ENCODE data around the gene AOPEP. TPM values are rescaled to one million over a fixed set of nuclear protein-coding genes. Genes with fewer than 3 reads are reported as not detected.

Gene AOPEP
- total and polyA plus RNA-seq, 10 donors, result 14.8 to 86.1 (median 51.3) TPM

GRCh38 chr9:94805585-94805984 lies 79.1 kb downstream of the AOPEP start:
- H3K36me3 ChIP-seq, result peaks cover 0 to 49% (median 9%) of the 10 kb centered on the region in 6 donors
- DNase-seq, result no peak
- peak overlapping the region in 5 of 8 donors; percentile 1 to 47 (median 12) for H3K27ac ChIP-seq
- intact Hi-C loops (cut with DNase I; ENCODE audit: low total_unique reads), result no loop called here
- 11 to 35% (median 19%) methylated on average over 3 of the region's 3 CpGs for WGBS, 5 donors
- H3K4me1 ChIP-seq, result peaks cover 0 to 28% (median 9%) of the 10 kb centered on the region in 6 donors
- no peak overlapping the region for H3K4me3 ChIP-seq
- H3K27me3 ChIP-seq (replicated peaks in 1 of 7), result no peaks in the 10 kb centered on the region
- TF ChIP-seq POLR2A (IDR thresholded peaks at IDR 0.05), result no peak
- no peak for TF ChIP-seq POLR2AphosphoS5 (IDR thresholded peaks at IDR 0.05)
- no peaks in the 10 kb centered on the region for H3K9me3 ChIP-seq

- WGBS, 5 donors, result 71 to 85% (median 77%) methylated on average over 3 of the region's 3 CpGs
- H3K27ac ChIP-seq, result peak overlapping the region in 3 of 8 donors; percentile 12 to 47 (median 43)
- no peak for DNase-seq
Measured at GRCh38 chr9:94806307-94806893, 79.9 kb downstream of the AOPEP start.

GRCh38 chr9:94807556-94807955 lies 81.1 kb downstream of the AOPEP start:
- H3K27ac ChIP-seq, result no peak overlapping the region
- intact Hi-C loops (cut with DNase I; ENCODE audit: low total_unique reads), result no loop called here
- H3K36me3 ChIP-seq, result peaks cover 0 to 43% (median 0%) of the 10 kb centered on the region in 6 donors

More at GRCh38 chr9:94806307-94806893, 79.9 kb downstream of the AOPEP start:
- H3K4me1 ChIP-seq, result peaks cover 0 to 28% (median 9%) of the 10 kb centered on the region in 6 donors
- H3K27me3 ChIP-seq (replicated peaks in 1 of 7), result no peaks in the 10 kb centered on the region
- TF ChIP-seq POLR2A (IDR thresholded peaks at IDR 0.05) (no peak), POLR2AphosphoS5 (IDR thresholded peaks at IDR 0.05) (no peak), CTCF (IDR thresholded peaks at IDR 0.05 in 8 of 11, conservative IDR thresholded peaks at IDR 0.05 in 3 of 11) (no peak)
- H3K4me3 ChIP-seq, result no peak overlapping the region
- peaks cover 0 to 47% (median 2%) of the 10 kb centered on the region in 6 donors for H3K36me3 ChIP-seq
- H3K9me3 ChIP-seq, result no peaks in the 10 kb centered on the region
- intact Hi-C loops (cut with DNase I; ENCODE audit: low total_unique reads), result no loop called here

GRCh38 chr9:94808926-94809700 lies 82.6 kb downstream of the AOPEP start:
- intact Hi-C loops (cut with DNase I; ENCODE audit: low total_unique reads), result no loop called here
- peaks cover 0 to 43% (median 0%) of the 10 kb centered on the region in 6 donors for H3K36me3 ChIP-seq
- H3K4me3 ChIP-seq, result no peak overlapping the region
- H3K27me3 ChIP-seq (replicated peaks in 1 of 7), result no peaks in the 10 kb centered on the region
- WGBS, 5 donors, result 91 to 97% (median 97%) methylated on average over 6 of the region's 6 CpGs
- H3K27ac ChIP-seq, result no peak overlapping the region
- no peaks in the 10 kb centered on the region for H3K9me3 ChIP-seq
- TF ChIP-seq POLR2AphosphoS5 (IDR thresholded peaks at IDR 0.05), result no peak
- no peak for TF ChIP-seq POLR2A (IDR thresholded peaks at IDR 0.05)
- no peak for TF ChIP-seq CTCF (IDR thresholded peaks at IDR 0.05 in 8 of 11, conservative IDR thresholded peaks at IDR 0.05 in 3 of 11)
- H3K4me1 ChIP-seq, result peaks cover 0 to 22% (median 9%) of the 10 kb centered on the region in 6 donors
- DNase-seq, result no peak

More at GRCh38 chr9:94807556-94807955, 81.1 kb downstream of the AOPEP start:
- WGBS, 5 donors, result 94 to 98% (median 96%) methylated on average over 3 of the region's 3 CpGs
- Histone ChIP-seq H3K4me1 (peaks cover 0 to 22% (median 9%) of the 10 kb centered on the region in 6 donors), H3K27me3 (replicated peaks in 1 of 7) (no peaks in the 10 kb centered on the region), H3K9me3 (no peaks in the 10 kb centered on the region), H3K4me3 (no peak overlapping the region)
- TF ChIP-seq POLR2A (IDR thresholded peaks at IDR 0.05) (no peak), CTCF (IDR thresholded peaks at IDR 0.05 in 8 of 11, conservative IDR thresholded peaks at IDR 0.05 in 3 of 11) (no peak), POLR2AphosphoS5 (IDR thresholded peaks at IDR 0.05) (no peak)
- no peak for DNase-seq

Data from spleen (tissue), 11 donors.